Lower lobe of right lung (tissue), 2 donors: Measurements from ENCODE around the gene CADM2. TPM values are rescaled to one million over a fixed set of nuclear protein-coding genes. Genes with fewer than 3 reads are reported as not detected.

ENCODE experiments used
- ATAC-seq, 2 donors: fragments of 200-7000 bp; cut with Tn5 transposase; one replicate each; pipeline ENCODE4 v1.9.1; 2020 to 2022; ENCODE audit warnings: mild to moderate bottlenecking in 2 of 2, moderate library complexity in 2 of 2
- DNase-seq: peaks from one replicate; pipeline ENCODE4 v3.0.0-alpha.2; 2020
- H3K27ac ChIP-seq: fragments of 200-600 bp; one replicate; pipeline ENCODE4 v1.8.0; 2022
- H3K27me3 ChIP-seq: fragments of 200-600 bp; one replicate; pipeline ENCODE4 v1.8.0; 2022; ENCODE audit warnings: low read depth
- H3K36me3 ChIP-seq: fragments of 200-600 bp; one replicate; pipeline ENCODE4 v1.8.0; 2022; ENCODE audit warnings: mild to moderate bottlenecking
- H3K4me1 ChIP-seq: fragments of 200-600 bp; one replicate; pipeline ENCODE4 v1.8.0; 2022
- H3K4me3 ChIP-seq: fragments of 200-600 bp; one replicate; pipeline ENCODE4 v1.8.0; 2022; ENCODE audit warnings: mild to moderate bottlenecking
- H3K9me3 ChIP-seq: fragments of 200-600 bp; one replicate; pipeline ENCODE4 v1.8.0; 2022
- intact Hi-C: fragments of 100-400 bp; cut with DNase I; formaldehyde crosslinking; loops from one replicate; pipeline ENCODE4 v1.11.0; 2022
- total RNA-seq: library from RNA; stranded (reverse); fragmentation: NEBNext Ultra II Directional; extraction: Animal tissue kit (Norgen Biotek cat#: 25700); gene quantifications from one replicate; pipeline ENCODE4 v1.2.1, GENCODE V29; 2021
- TF ChIP-seq, protein P1 (sequence below): fragments of 200-600 bp; IDR thresholded peaks from one replicate; pipeline ENCODE4 v1.8.0; 2022; ENCODE audit warnings: antibody characterized with exemption, mild to moderate bottlenecking
- donor health status: DM: no; HTN: yes; CAD: no; lungs with severe emphysema.

The CADM2 gene
- total RNA-seq, 1 donor from 2014 or later, result 0.83 TPM

DNA sequence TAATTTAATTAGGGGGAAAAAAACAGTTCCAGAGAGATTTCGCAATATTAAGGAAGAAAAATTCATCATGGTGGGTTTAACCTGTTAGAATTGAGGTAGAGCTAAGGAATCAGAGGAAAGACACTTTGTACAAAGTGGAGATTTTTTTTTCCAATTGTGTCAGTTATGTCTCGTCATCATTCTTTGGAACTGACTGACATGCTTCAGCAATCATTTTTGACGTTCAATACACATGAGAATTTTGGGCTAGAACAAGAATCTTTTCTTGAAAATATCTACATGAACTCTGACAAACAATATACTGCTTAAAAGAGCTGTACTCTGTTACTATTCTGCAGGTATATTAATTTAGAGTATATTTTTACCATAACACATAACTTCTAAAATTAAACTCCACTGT, 878.6 kb downstream of the CADM2 start:
- TF ChIP-seq, protein P1, sequence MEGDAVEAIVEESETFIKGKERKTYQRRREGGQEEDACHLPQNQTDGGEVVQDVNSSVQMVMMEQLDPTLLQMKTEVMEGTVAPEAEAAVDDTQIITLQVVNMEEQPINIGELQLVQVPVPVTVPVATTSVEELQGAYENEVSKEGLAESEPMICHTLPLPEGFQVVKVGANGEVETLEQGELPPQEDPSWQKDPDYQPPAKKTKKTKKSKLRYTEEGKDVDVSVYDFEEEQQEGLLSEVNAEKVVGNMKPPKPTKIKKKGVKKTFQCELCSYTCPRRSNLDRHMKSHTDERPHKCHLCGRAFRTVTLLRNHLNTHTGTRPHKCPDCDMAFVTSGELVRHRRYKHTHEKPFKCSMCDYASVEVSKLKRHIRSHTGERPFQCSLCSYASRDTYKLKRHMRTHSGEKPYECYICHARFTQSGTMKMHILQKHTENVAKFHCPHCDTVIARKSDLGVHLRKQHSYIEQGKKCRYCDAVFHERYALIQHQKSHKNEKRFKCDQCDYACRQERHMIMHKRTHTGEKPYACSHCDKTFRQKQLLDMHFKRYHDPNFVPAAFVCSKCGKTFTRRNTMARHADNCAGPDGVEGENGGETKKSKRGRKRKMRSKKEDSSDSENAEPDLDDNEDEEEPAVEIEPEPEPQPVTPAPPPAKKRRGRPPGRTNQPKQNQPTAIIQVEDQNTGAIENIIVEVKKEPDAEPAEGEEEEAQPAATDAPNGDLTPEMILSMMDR, result no peak
- no peak overlapping the region for H3K27ac ChIP-seq
- no peaks in the 10 kb centered on the region for H3K4me1 ChIP-seq
- no peaks in the 10 kb centered on the region for H3K9me3 ChIP-seq
- H3K27me3 ChIP-seq, result no peaks in the 10 kb centered on the region
- H3K36me3 ChIP-seq, result no peaks in the 10 kb centered on the region
- H3K4me3 ChIP-seq, result no peak overlapping the region
- ATAC-seq (no peak), DNase-seq (no peak)
- intact Hi-C loops, result no loop called here

DNA sequence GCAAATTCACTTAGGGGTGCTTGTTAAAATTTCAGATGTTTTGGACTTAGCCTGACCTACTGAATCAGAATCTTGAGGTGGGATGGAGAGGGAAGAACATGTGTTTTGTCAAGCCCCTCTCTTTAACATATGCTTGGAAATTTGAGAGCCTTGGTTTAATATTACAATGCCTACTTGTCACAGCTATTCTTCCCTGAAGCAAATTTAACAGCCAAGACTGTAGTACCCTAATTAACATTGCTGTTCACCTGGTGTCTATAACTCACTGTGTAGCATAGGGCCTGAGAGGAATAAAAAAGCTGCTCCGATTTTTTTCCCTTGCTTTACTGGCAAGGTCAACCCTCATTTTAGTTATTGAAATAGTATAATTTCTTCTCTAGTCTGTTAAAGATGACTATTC, 880.1 kb downstream of the CADM2 start:
- ATAC-seq, result no peak
- H3K27ac ChIP-seq, result no peak overlapping the region
- intact Hi-C loops, result no loop called here

DNA sequence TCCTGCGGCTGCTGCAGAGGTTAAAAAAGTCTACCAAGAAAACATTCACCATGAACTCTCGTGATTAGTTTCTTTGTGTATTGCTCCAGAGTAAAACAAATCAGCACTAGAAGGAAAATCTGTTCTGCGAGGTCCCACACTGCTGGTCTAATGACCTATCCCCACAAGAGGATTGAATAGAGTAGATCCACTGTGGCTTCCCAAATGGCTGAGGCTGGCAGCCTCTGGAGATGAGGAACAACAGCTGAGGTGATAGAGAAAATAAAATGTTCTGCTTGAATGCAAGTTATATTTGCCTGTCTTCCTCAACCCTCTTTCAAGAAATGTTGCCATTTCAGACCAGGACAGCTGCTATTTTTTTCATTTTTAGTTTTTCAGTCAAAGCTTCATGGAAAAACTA, 883.3 kb downstream of the CADM2 start:
- no peaks in the 10 kb centered on the region for H3K36me3 ChIP-seq
- no peak for DNase-seq
- H3K4me3 ChIP-seq, result no peak overlapping the region
- TF ChIP-seq, protein P1, result no peak
- ATAC-seq, result no peak
- intact Hi-C loops, result no loop called here
- H3K9me3 ChIP-seq, result no peaks in the 10 kb centered on the region
- H3K27me3 ChIP-seq, result no peaks in the 10 kb centered on the region
- no peak overlapping the region for H3K27ac ChIP-seq
- H3K4me1 ChIP-seq, result no peaks in the 10 kb centered on the region

More for the DNA sequence above, 880.1 kb downstream of the CADM2 start:
- Histone ChIP-seq H3K4me1 (no peaks in the 10 kb centered on the region), H3K36me3 (no peaks in the 10 kb centered on the region), H3K4me3 (no peak overlapping the region), H3K27me3 (no peaks in the 10 kb centered on the region), H3K9me3 (no peaks in the 10 kb centered on the region)
- TF ChIP-seq, protein P1, result no peak
- no peak for DNase-seq

DNA sequence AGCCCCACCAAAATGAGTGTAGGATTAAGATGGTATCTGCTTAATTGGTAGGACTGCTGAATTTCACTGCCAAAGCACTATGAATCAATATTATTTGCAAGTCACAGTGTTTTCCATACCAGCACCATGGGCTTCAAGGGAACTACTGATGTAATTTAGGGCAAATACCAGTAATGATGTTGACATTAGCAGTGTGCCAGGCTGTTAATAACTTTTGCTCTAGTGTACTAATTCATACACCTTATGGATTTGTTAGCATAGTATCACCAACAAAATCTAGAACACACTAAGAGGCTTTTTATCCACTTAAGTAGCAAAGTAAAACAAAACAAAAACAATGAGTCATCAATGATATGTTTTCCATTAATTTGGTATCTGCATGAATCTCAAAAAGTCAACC, 888.2 kb downstream of the CADM2 start:
- TF ChIP-seq, protein P1, result no peak
- intact Hi-C loops, result no loop called here
- DNase-seq (no peak), ATAC-seq (no peak)
- Histone ChIP-seq H3K9me3 (no peaks in the 10 kb centered on the region), H3K27ac (no peak overlapping the region), H3K27me3 (no peaks in the 10 kb centered on the region), H3K4me3 (no peak overlapping the region), H3K4me1 (no peaks in the 10 kb centered on the region), H3K36me3 (no peaks in the 10 kb centered on the region)

DNA sequence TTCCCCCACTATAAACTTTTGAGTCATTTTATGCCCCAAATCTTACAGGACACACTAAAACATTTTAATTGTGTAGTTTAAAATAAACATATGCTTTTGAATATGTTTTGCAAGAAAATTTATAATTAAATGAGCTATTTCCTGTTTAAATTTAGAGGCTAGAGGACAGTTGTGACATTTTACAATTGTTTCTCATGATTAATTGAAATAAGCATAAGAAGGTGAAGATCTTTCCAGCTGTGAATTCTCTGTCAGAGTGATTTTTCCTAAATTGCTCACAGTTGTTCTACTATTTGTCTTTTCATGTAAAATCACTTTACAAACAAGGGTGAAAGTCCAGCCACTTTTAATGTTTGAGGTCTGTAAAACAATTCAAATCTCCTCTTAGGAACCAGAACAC, 892.3 kb downstream of the CADM2 start:
- no peak for ATAC-seq
- Histone ChIP-seq H3K27ac (no peak overlapping the region), H3K4me3 (no peak overlapping the region), H3K9me3 (no peaks in the 10 kb centered on the region), H3K36me3 (no peaks in the 10 kb centered on the region), H3K27me3 (no peaks in the 10 kb centered on the region), H3K4me1 (no peaks in the 10 kb centered on the region)
- intact Hi-C loops, result no loop called here
- TF ChIP-seq, protein P1, result no peak
- DNase-seq, result no peak

DNA sequence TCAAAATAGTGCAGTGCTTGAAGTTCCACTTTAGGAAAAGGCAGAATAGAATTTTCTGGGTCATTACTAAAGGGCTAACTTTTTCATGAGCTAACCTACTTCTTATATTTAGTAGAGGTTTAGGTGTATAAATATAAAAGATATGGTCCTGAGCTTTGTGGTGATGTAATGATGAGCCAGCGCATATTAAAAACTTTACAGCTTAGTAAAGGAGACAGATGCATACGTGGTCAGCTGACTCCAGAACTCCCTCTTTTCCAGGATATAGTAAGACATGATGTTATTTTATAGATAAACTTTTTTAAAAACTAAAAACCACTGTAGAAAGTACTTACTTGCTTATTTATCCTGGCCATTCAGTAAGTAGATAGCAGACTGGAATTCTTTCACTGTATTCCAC, 895.0 kb downstream of the CADM2 start:
- Histone ChIP-seq H3K4me1 (no peaks in the 10 kb centered on the region), H3K27ac (no peak overlapping the region), H3K9me3 (no peaks in the 10 kb centered on the region), H3K36me3 (no peaks in the 10 kb centered on the region), H3K27me3 (no peaks in the 10 kb centered on the region), H3K4me3 (no peak overlapping the region)
- ATAC-seq, result no peak
- intact Hi-C loops, result no loop called here
- DNase-seq, result no peak
- TF ChIP-seq, protein P1, result no peak
